Upper lobe of right lung (tissue), 1 donor: ENCODE measurements around the gene FNIP2. TPM values are rescaled to one million over a fixed set of nuclear protein-coding genes. Genes with fewer than 3 reads are reported as not detected.
"Not testable (repeated sequence)": the region's sequence is repeated elsewhere in the genome, so short reads cannot be mapped to it uniquely, and the experiment has no call there.

Source experiments
- ATAC-seq: fragments of 200-7000 bp; cut with Tn5 transposase; one replicate; pipeline ENCODE4 v1.9.1; 2020; ENCODE audit warnings: mild to moderate bottlenecking, moderate library complexity
- DNase-seq: peaks from one replicate; pipeline ENCODE4 v3.0.0-alpha.2; 2020
- H3K27ac ChIP-seq: fragments of 200-600 bp; one replicate; pipeline ENCODE4 v1.8.0; 2022
- H3K27me3 ChIP-seq: fragments of 200-600 bp; one replicate; pipeline ENCODE4 v1.8.0; 2022; ENCODE audit warnings: mild to moderate bottlenecking
- H3K36me3 ChIP-seq: fragments of 200-600 bp; one replicate; pipeline ENCODE4 v1.8.0; 2022
- H3K4me1 ChIP-seq: fragments of 200-600 bp; one replicate; pipeline ENCODE4 v1.8.0; 2022
- H3K4me3 ChIP-seq: fragments of 200-600 bp; one replicate; pipeline ENCODE4 v1.8.0; 2022; ENCODE audit warnings: mild to moderate bottlenecking
- H3K9me3 ChIP-seq: fragments of 200-600 bp; one replicate; pipeline ENCODE4 v1.8.0; 2022
- CTCF ChIP-seq: fragments of 200-600 bp; IDR thresholded peaks from one replicate; pipeline ENCODE4 v1.8.0; 2022; ENCODE audit warnings: antibody characterized with exemption
- intact Hi-C: fragments of 100-400 bp; cut with DNase I; formaldehyde crosslinking; loops from one replicate; pipeline ENCODE4 v1.11.0; 2022
- total RNA-seq: library from RNA; stranded (reverse); fragmentation: NEBNext Ultra II Directional; extraction: Animal tissue kit (Norgen Biotek cat#: 25700); gene quantifications from one replicate; pipeline ENCODE4 v1.2.1, GENCODE V29; 2021
- donor health status: DM: no; HTN: yes; CAD: no; lungs with severe emphysema.

FNIP2 gene
- total RNA-seq, 1 donor from 2014 or later, result 98.4 TPM

GRCh38 chr4:158826882-158827281 lies 58.1 kb downstream of the FNIP2 start:
- ATAC-seq, result peak; percentile 85
- no peaks in the 10 kb centered on the region for H3K9me3 ChIP-seq
- peaks cover 55% of the 10 kb centered on the region for H3K4me1 ChIP-seq
- peak overlapping the region; percentile 52 for H3K27ac ChIP-seq
- TF ChIP-seq CTCF, result no peak
- no peak overlapping the region for H3K4me3 ChIP-seq
- DNase-seq, result no peak
- H3K36me3 ChIP-seq, result peaks cover 18% of the 10 kb centered on the region
- H3K27me3 ChIP-seq, result no peaks in the 10 kb centered on the region
- intact Hi-C loops, result no loop called here

GRCh38 chr4:158827543-158827981 lies 58.7 kb downstream of the FNIP2 start:
- Histone ChIP-seq H3K4me3 (no peak overlapping the region), H3K36me3 (peaks cover 25% of the 10 kb centered on the region), H3K27ac (peak overlapping the region; percentile 52), H3K27me3 (no peaks in the 10 kb centered on the region), H3K4me1 (peaks cover 49% of the 10 kb centered on the region), H3K9me3 (no peaks in the 10 kb centered on the region)
- intact Hi-C loops, result no loop called here
- no peak for DNase-seq
- no peak for TF ChIP-seq CTCF
- peak; percentile 72 for ATAC-seq

GRCh38 chr4:158828151-158828550 lies 59.3 kb downstream of the FNIP2 start:
- peaks cover 43% of the 10 kb centered on the region for H3K4me1 ChIP-seq
- intact Hi-C loops, H3K4me3 ChIP-seq, H3K9me3 ChIP-seq, H3K27me3 ChIP-seq, H3K27ac ChIP-seq, ATAC-seq, DNase-seq: not testable (repeated sequence)
- H3K36me3 ChIP-seq, result peaks cover 28% of the 10 kb centered on the region

GRCh38 chr4:158829254-158829653 lies 60.4 kb downstream of the FNIP2 start:
- Histone ChIP-seq H3K27me3 (no peaks in the 10 kb centered on the region), H3K27ac (no peak overlapping the region), H3K4me3 (no peak overlapping the region), H3K36me3 (peaks cover 37% of the 10 kb centered on the region), H3K9me3 (no peaks in the 10 kb centered on the region), H3K4me1 (peaks cover 32% of the 10 kb centered on the region)
- DNase-seq (no peak), ATAC-seq (no peak)
- TF ChIP-seq CTCF, result no peak
- intact Hi-C loops, result no loop called here

- H3K9me3 ChIP-seq, result no peaks in the 10 kb centered on the region
- ATAC-seq, result no peak
- H3K36me3 ChIP-seq, result peaks cover 60% of the 10 kb centered on the region
These were observed 64.8 kb downstream of the FNIP2 start for GRCh38 chr4:158833602-158834001.

More at GRCh38 chr4:158833602-158834001, 64.8 kb downstream of the FNIP2 start:
- Histone ChIP-seq H3K27me3 (no peaks in the 10 kb centered on the region), H3K4me3 (no peak overlapping the region), H3K4me1 (no peaks in the 10 kb centered on the region), H3K27ac (no peak overlapping the region)
- TF ChIP-seq CTCF, result no peak
- no peak for DNase-seq
- intact Hi-C loops, result no loop called here
